Activated CD4-positive, alpha-beta memory T cell treated with anti-CD3 and anti-CD28 coated beads for 36 hours (primary cell): ENCODE results near the gene FOXE3. TPM values are rescaled to one million over a fixed set of nuclear protein-coding genes. Genes with fewer than 3 reads are reported as not detected.

Source experiments
- CTCF ChIA-PET: fragments of 350-600 bp; sonication (Branson Sonifier 250); formaldehyde crosslinking; loops from one replicate; lab custom pipeline; 2021; ENCODE audit warnings: antibody characterized with exemption, inconsistent platforms; lab: Charles Lee
- POLR2A ChIA-PET: fragments of 350-600 bp; sonication (Branson Sonifier 250); formaldehyde crosslinking; loops from one replicate; lab custom pipeline; 2021; ENCODE audit warnings: antibody characterized with exemption; lab: Charles Lee
- DNase-seq: peaks from one replicate; pipeline ENCODE4 v3.0.0-alpha.2; 2020
- H3K27ac Mint-ChIP-seq: one replicate; pipeline ENCODE4 v1.8.0; 2021; ENCODE audit warnings: mixed read lengths
- H3K27me3 Mint-ChIP-seq: one replicate; pipeline ENCODE4 v1.8.0; 2021; ENCODE audit warnings: mixed read lengths
- H3K36me3 Mint-ChIP-seq: one replicate; pipeline ENCODE4 v1.8.0; 2021; ENCODE audit warnings: mixed read lengths
- H3K4me1 Mint-ChIP-seq: one replicate; pipeline ENCODE4 v1.8.0; 2021; ENCODE audit warnings: low read depth, mixed read lengths
- H3K4me3 Mint-ChIP-seq: one replicate; pipeline ENCODE4 v1.8.0; 2021; ENCODE audit warnings: mild to moderate bottlenecking, mixed read lengths
- H3K9me3 Mint-ChIP-seq: one replicate; pipeline ENCODE4 v1.8.0; 2021; ENCODE audit warnings: mixed read lengths
- intact Hi-C: fragments of 100-400 bp; cut with micrococcal nuclease; formaldehyde crosslinking; loops from one replicate; pipeline ENCODE4 v1.15.1; 2023
- total RNA-seq, 2 experiments: library from RNA; stranded (reverse); gene quantifications; one replicate each; pipeline ENCODE4 v1.2.3, GENCODE V29; 2021

FOXE3 gene
- total RNA-seq, 2 experiments from 2014 or later, result not detected

GRCh38 chr1:47423872-47424271, 7.8 kb downstream of the FOXE3 start:
- Mint-ChIP-seq H3K4me1 (no peaks in the 10 kb centered on the region), H3K27ac (no peak overlapping the region), H3K4me3 (no peak overlapping the region), H3K9me3 (no peaks in the 10 kb centered on the region), H3K27me3 (peaks cover 3% of the 10 kb centered on the region), H3K36me3 (no peaks in the 10 kb centered on the region)
- ChIA-PET POLR2A (no interaction called here), CTCF (interaction anchor here (1.0 to 3.7 kb wide), 7 partner anchors 11 to 302 kb away, joined by 3 to 21 read pairs (median 7); partner anchors contain the start of gene FOXD2)
- intact Hi-C loops, result no loop called here
- no peak for DNase-seq

GRCh38 chr1:47424336-47424982, 8.4 kb downstream of the FOXE3 start:
- H3K4me1 Mint-ChIP-seq, result no peaks in the 10 kb centered on the region
- ChIA-PET CTCF (interaction anchor here (1.0 to 3.7 kb wide), 6 partner anchors 12 to 302 kb away, joined by 3 to 21 read pairs (median 6); partner anchors contain the start of gene FOXD2), POLR2A (no interaction called here)
- H3K36me3 Mint-ChIP-seq, result no peaks in the 10 kb centered on the region
- H3K27ac Mint-ChIP-seq, result no peak overlapping the region
- intact Hi-C loops, result no loop called here
- H3K27me3 Mint-ChIP-seq, result peaks cover 3% of the 10 kb centered on the region
- no peak for DNase-seq
- H3K4me3 Mint-ChIP-seq, result no peak overlapping the region
- no peaks in the 10 kb centered on the region for H3K9me3 Mint-ChIP-seq

GRCh38 chr1:47431534-47431933, 15.4 kb downstream of the FOXE3 start:
- CTCF ChIA-PET, result interaction anchor here (0.6 to 10.6 kb wide), 16 partner anchors 10 to 322 kb away, joined by 3 to 237 read pairs (median 4); no protein-coding TSS in a partner anchor
- Mint-ChIP-seq H3K27me3 (peaks cover 13% of the 10 kb centered on the region), H3K4me1 (peaks cover 39% of the 10 kb centered on the region), H3K27ac (no peak overlapping the region), H3K9me3 (no peaks in the 10 kb centered on the region), H3K4me3 (no peak overlapping the region), H3K36me3 (peaks cover 12% of the 10 kb centered on the region)
- no peak for DNase-seq
- POLR2A ChIA-PET, result no interaction called here
- intact Hi-C loops, result loop anchor here (5.0 kb wide), 1 partner anchor 254 kb away; no protein-coding TSS in a partner anchor

- H3K27ac Mint-ChIP-seq, result no peak overlapping the region
- peak overlapping the region; percentile 16 for H3K4me3 Mint-ChIP-seq
- ChIA-PET CTCF (interaction anchor here (0.7 to 10.6 kb wide), 20 partner anchors 9 to 321 kb away, joined by 3 to 237 read pairs (median 4); no protein-coding TSS in a partner anchor), POLR2A (no interaction called here)
- H3K27me3 Mint-ChIP-seq, result peaks cover 13% of the 10 kb centered on the region
- intact Hi-C loops, result loop anchor here (1.0 to 5.0 kb wide), 2 partner anchors 255 to 294 kb away; no protein-coding TSS in a partner anchor
- peaks cover 12% of the 10 kb centered on the region for H3K36me3 Mint-ChIP-seq
- peak; percentile 77 for DNase-seq
- H3K4me1 Mint-ChIP-seq, result peaks cover 41% of the 10 kb centered on the region
- no peaks in the 10 kb centered on the region for H3K9me3 Mint-ChIP-seq
Observed at GRCh38 chr1:47432071-47433036, 16.3 kb downstream of the FOXE3 start.

- ChIA-PET CTCF (interaction anchor here (1.0 to 10.6 kb wide), 17 partner anchors 8 to 321 kb away, joined by 3 to 237 read pairs (median 5); no protein-coding TSS in a partner anchor), POLR2A (no interaction called here)
- Mint-ChIP-seq H3K4me3 (no peak overlapping the region), H3K4me1 (peaks cover 41% of the 10 kb centered on the region), H3K27ac (no peak overlapping the region), H3K27me3 (peaks cover 13% of the 10 kb centered on the region), H3K36me3 (peaks cover 12% of the 10 kb centered on the region), H3K9me3 (no peaks in the 10 kb centered on the region)
- DNase-seq, result no peak
- intact Hi-C loops, result loop anchor here (5.0 kb wide), 1 partner anchor 256 kb away; no protein-coding TSS in a partner anchor
Observed at GRCh38 chr1:47433037-47433421, 16.9 kb downstream of the FOXE3 start.

GRCh38 chr1:47433477-47434050, 17.5 kb downstream of the FOXE3 start:
- intact Hi-C loops, result loop anchor here (5.0 kb wide), 1 partner anchor 256 kb away; no protein-coding TSS in a partner anchor
- POLR2A ChIA-PET, result no interaction called here
- DNase-seq, result no peak
- Mint-ChIP-seq H3K36me3 (peaks cover 12% of the 10 kb centered on the region), H3K27me3 (peaks cover 13% of the 10 kb centered on the region), H3K4me3 (no peak overlapping the region), H3K4me1 (peaks cover 41% of the 10 kb centered on the region), H3K9me3 (no peaks in the 10 kb centered on the region), H3K27ac (no peak overlapping the region)
- CTCF ChIA-PET, result interaction anchor here (1.2 to 10.6 kb wide), 7 partner anchors 11 to 294 kb away, joined by 4 to 237 read pairs (median 33); no protein-coding TSS in a partner anchor

GRCh38 chr1:47434051-47434842, 18.2 kb downstream of the FOXE3 start:
- ChIA-PET POLR2A (interaction anchor here (0.6 kb wide), 1 partner anchor 205 kb away, joined by 3 read pairs; no protein-coding TSS in a partner anchor), CTCF (interaction anchor here (1.2 to 10.6 kb wide), 9 partner anchors 10 to 293 kb away, joined by 4 to 237 read pairs (median 11); no protein-coding TSS in a partner anchor)
- intact Hi-C loops, result loop anchor here (5.0 kb wide), 1 partner anchor 257 kb away; no protein-coding TSS in a partner anchor
- H3K4me1 Mint-ChIP-seq, result peaks cover 41% of the 10 kb centered on the region
- H3K36me3 Mint-ChIP-seq, result peaks cover 12% of the 10 kb centered on the region
- no peaks in the 10 kb centered on the region for H3K9me3 Mint-ChIP-seq
- no peak overlapping the region for H3K4me3 Mint-ChIP-seq
- H3K27me3 Mint-ChIP-seq, result peaks cover 13% of the 10 kb centered on the region
- no peak for DNase-seq
- no peak overlapping the region for H3K27ac Mint-ChIP-seq

GRCh38 chr1:47435506-47436303, 19.6 kb downstream of the FOXE3 start:
- peak overlapping the region; percentile 95 for H3K4me3 Mint-ChIP-seq
- no peak for DNase-seq
- CTCF ChIA-PET, result interaction anchor here (0.6 to 10.6 kb wide), 36 partner anchors 9 to 320 kb away, joined by 3 to 237 read pairs (median 4); partner anchors contain the start of genes CMPK1 and STIL
- H3K27me3 Mint-ChIP-seq, result peaks cover 13% of the 10 kb centered on the region
- no peaks in the 10 kb centered on the region for H3K9me3 Mint-ChIP-seq
- intact Hi-C loops, result loop anchor here (1.0 to 5.0 kb wide), 6 partner anchors 47 to 291 kb away; partner anchors contain the start of gene TAL1
- POLR2A ChIA-PET, result interaction anchor here (1.1 to 1.3 kb wide), 2 partner anchors 275 to 291 kb away, joined by 4 to 5 read pairs; no protein-coding TSS in a partner anchor
- no peak overlapping the region for H3K27ac Mint-ChIP-seq
- peaks cover 12% of the 10 kb centered on the region for H3K36me3 Mint-ChIP-seq
- peaks cover 41% of the 10 kb centered on the region for H3K4me1 Mint-ChIP-seq

- ChIA-PET CTCF (interaction anchor here (0.6 to 10.6 kb wide), 34 partner anchors 8 to 319 kb away, joined by 3 to 237 read pairs (median 4); partner anchors contain the start of genes CMPK1 and STIL), POLR2A (interaction anchor here (1.1 to 1.3 kb wide), 2 partner anchors 274 to 290 kb away, joined by 4 to 5 read pairs; no protein-coding TSS in a partner anchor)
- Mint-ChIP-seq H3K4me3 (peak overlapping the region; percentile 95), H3K36me3 (peaks cover 12% of the 10 kb centered on the region), H3K27ac (peak overlapping the region; percentile 69), H3K4me1 (peaks cover 37% of the 10 kb centered on the region), H3K27me3 (peaks cover 13% of the 10 kb centered on the region), H3K9me3 (no peaks in the 10 kb centered on the region)
- peak; percentile 89 for DNase-seq
- intact Hi-C loops, result loop anchor here (1.0 to 5.0 kb wide), 6 partner anchors 48 to 290 kb away; partner anchors contain the start of gene TAL1
Observed at GRCh38 chr1:47436304-47436978, 20.4 kb downstream of the FOXE3 start.
